Left forelimb (tissue), 1 donor: ENCODE results near the gene PLLP.
A peak's percentile ranks its signal among the peaks of the same experiment; 100 is the strongest.

Experiments used
- DNase-seq: peaks from one replicate; pipeline ENCODE4 v3.0.0-alpha.2; 2018; ENCODE audit warnings: low spot score

PLLP gene

GRCh38 chr16:57256601-57257395 lies 27.7 kb downstream of the PLLP start:
- no peak for DNase-seq

DNA sequence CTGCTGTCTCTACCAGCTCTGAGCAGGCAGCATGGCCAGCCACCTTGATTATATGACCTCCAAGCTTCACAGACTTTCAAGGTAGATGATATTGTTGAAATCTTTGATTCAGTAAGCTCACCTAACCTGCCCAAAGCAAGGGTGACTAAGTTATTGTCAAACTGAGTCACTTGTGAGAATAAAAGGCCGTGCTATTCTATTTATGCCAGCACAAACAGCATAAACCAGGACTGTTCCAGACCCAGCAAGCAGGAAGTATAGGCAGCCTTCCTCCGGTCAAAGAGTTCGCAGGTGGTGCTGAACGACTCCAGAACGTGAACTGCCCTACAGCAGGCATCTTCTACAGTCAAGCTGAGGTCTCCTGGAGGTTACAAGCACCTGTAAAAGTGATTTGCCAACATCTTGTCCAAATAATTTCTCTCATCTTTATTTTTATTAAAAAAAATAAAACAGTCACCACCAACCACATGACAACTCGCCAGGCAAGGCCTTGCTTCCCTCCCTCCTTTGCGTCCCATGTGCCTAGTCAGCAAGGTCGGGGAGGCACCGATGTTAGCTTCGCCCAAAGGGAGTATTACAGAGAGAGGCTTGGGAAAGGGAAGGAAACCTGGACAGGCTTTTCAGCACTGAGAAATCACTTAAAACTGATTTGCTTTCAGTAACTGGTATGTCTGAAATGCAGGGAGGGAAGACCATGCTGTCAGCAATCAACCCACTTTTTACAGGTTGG lies 28.6 kb downstream of the PLLP start:
- DNase-seq = no peak

GRCh38 chr16:57253466-57253865 lies 31.0 kb downstream of the PLLP start:
- DNase-seq = no peak

- no peak for DNase-seq
Measured at GRCh38 chr16:57252148-57252721, 32.2 kb downstream of the PLLP start.

GRCh38 chr16:57251352-57251751 lies 33.1 kb downstream of the PLLP start:
- no peak for DNase-seq

DNA sequence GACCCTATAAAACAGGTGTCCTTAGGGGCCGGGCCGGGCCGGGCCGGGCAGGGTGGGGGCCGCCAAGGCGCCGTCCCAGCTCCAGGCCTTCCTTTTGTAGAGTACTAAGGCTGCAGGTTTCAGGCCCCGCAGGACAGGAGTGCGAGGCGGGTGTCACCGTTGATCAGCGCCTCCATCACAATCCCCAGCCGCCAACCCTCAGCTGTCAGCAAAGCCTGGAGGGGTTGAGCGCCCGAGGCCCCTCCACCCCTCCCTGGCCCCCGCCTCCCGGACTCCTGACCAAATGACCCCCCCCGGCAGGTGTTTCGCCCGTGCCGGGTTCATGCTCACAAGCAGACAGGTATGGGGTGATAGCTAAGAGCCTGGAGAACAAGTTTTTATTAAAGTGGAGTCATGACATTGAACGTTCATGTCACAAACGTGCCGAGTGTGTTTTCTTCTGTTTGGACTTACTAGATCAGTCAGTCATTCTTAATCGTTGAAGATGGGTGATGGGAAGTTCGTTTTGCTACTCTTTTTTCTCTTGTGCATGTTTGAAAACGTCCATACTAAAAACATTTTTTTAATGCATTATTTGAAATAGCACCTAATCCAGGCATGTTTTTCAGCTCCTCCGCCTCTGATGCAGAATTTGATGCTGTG lies 38.9 kb downstream of the PLLP start:
- DNase-seq = no peak

DNA sequence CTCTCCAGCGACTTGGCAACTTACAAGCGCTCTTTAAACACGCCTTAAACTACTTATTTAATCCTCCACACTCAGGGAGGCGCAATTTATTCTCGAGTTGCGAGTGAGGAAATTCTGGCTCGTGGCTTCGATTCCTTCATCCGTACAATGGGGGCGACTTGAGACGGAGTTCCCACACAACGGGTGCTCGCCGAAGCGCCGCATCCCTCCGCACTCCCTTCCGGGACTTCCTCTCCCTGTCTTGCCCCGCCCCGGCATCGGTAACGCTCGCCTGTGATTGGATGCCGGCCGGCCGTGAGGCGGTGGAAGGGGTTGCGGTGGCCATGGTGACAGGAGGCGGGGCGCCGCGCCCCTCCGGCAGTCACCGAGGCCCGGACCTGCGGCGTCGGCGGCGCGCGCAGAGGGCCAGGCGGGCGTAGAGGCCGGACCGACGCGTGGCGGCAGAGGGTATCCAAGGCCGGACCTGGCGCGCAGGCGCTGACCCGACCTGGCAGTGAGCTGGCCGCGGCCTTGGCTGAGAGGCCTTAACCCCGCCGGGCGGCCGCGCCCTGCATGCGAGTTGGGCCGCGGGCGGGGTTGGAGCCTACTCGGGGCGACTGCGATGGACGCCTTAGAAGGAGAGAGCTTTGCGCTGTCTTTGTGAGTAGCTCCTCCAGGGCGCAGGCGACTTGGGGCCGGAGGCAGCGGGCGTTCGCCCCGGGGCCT lies 39.6 kb downstream of the PLLP start, which contains the start of gene ARL2BP:
Gene ARL2BP (plus strand): TSS at position 493 of the 705 bp plus-strand sequence. CDS start 109 bp downstream, at position 602.
- DNase-seq = peak; percentile 98

DNA sequence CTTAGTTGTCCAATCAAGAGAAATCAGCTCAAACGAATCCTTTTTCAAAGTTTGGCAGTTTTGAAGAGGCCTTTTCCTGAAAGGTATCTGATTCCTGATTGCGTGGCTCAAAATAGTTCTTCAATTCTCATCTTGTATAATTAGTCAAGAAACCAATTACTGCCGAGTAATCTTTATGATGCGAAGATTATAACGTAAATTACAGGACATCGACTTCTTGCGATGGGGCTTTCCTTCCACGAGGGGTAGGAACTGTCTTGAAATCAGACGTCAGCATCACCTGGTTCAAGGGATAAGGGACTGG lies 40.1 kb downstream of the PLLP start:
- DNase-seq = no peak

- no peak for DNase-seq
Measured at GRCh38 chr16:57242650-57243049, 41.8 kb downstream of the PLLP start.

DNA sequence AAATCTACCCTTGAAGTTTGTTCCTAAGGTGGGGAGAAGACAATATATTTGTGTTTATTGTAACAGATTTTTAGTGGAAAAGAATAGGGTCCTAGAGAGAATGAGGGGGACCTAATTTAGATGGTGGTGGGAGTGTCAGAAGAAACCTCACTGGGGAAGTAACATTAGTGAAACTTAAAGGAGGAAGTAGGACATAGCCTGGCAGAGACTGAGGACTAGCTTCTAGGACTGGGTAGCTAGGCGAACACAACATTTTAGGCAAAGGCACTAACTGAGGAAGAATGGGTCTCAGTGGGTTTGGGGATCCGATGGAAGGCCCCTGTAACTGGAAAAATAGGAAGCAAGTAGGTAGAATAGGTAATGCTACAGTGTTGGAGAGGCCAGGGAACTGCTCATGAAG lies 43.6 kb downstream of the PLLP start:
- no peak for DNase-seq

GRCh38 chr16:57239107-57239506 lies 45.4 kb downstream of the PLLP start:
- no peak for DNase-seq

DNA sequence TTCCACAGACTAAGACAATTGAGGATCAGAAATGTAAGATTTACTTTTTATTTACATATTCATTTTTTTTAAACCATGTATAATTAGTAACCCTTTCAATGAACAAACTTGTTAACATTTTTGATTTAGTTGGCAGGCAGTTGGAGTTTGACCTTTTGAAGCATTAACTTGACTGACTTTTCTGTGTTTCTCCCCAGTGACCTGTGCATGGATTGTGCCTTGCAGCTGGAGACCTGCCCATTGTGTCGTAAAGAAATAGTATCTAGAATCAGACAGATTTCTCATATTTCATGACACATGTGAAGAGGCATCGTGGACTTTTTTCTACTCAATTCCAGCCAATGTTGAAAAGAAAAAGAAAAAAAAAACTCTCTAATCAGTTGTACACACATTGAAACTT lies 45.8 kb downstream of the PLLP start:
- no peak for DNase-seq

DNA sequence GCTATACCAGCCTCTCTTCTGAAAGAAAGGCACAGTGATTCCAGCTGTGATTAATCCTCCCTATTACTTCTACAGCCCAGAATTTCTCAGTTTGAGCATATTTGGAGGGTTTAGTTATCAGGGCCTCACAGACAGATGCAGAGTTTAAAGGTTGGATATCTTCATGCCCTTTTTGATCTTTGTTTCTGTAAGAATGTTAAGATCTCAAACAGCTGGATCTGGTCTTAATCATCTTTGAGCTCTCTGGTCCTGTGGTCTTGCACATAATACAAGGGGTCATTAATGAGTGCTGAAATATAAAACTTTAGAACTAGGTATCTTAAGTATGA lies 48.5 kb downstream of the PLLP start:
- DNase-seq = no peak

DNA sequence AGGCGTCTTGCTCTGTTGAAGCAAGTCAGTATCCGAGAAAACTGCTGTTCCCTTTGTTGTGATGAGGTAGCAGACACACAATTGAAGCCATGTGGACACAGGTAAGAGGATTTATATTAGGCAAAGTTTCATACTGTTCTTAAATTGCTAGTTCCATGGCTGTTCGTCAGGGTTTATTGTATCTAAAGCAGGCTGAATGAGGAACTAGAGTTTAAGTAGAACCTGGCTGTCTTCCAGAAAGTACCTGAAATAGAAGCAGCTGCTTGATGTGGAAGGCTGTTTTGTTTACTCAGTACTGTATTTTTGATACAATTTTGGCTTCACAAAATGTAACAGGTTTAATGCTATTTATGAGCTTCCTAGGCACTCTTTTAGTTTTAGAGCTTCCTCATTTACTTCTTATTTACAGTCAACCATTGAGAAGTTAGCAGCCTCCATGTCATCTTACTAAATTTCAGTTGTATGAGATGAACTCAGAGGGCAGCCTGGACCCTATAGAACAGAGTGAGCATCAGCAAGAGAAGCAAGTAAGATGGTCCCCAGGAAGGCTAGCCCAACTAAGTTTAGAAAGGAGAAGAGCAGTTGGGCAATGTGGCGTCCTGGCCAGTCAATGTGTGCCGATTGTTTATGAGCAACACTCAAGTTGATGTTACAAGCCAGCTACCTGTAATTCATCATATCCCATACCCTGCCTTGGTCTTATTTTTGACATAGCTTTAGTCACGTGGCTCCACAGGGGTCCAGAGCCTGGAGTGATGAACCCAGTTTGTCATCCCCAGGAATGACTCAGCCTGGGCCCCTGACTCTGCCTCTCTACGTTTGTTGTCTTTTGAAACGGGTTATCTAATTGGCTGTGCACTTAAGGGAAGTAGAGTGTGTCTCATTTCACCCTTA lies 49.1 kb downstream of the PLLP start:
- no peak for DNase-seq

DNA sequence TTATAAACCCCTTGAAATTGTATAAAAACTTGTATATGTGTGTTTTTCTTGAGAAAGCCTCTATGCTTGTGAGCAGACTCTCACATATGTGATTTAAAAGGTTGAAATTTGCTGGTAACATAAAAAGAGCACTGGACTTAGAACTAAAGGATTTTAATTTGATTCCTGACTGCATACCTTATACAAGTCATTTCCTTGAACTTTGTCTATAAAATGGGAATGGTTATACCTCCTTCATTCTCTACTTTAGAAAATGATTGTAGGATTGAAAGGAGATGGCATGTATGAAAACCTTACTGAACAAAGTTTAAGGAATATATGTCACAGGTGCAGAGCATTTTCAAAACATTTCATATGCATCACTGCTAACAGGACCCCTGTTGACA lies 49.8 kb downstream of the PLLP start:
- no peak for DNase-seq

DNA sequence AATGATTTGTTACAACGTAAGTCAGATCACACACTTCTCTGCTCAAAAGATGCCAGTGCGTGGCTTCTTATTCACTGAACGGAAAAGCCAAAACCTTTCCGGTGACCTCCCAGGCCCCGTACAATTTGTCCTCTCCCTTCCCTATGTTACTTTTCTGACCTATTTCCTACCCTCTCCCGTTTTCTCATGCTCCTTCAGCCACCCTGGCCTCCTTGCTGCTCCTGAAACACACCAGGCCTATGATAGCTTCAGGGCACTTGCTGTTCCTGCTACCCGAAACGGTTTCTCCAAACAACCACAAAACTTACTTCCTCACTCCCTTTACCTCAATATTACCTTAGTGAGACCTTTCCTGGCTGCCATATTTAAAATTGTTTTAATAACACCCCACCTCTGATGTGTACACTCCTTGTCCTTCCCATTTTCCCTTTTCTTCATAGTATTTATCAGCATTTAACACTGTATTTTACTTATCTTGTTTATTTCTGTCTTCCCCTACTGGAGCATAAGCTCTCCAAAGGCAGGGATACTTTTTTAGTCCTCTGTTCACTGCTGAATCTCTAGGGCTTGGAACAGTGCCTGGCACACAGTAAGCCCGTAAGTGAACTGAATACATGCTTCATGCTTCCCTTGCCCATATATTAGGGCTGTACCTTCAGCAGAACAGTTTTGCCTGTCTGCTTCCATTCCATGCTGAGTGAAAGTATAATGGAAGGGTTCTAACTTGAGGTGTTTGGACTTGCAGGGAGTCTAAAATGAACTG lies 50.3 kb downstream of the PLLP start:
- no peak for DNase-seq

DNA sequence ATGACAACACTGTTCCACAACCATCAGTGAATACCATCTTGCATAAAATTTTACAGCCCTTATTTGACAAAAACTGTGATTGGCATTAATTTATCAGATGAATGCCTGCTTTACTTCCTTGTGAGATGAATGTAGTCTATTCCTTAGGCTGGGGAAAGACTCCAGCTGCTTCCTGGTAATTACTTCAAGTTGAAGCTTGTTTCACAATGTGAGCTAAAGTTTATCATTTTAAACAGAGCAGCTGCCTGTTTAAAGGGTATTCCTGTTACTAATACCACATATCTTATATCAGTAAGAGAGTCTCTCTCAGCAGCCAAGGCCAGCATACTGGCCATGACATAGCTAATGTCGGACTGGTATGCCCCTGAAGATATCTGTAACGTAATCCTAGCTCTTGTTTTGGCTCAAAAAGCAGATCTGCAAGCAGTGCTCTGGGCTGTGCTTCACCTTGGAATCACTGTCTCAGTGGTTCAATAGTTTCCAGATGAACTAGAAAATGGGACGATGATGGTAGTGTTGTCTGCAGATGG lies 52.6 kb downstream of the PLLP start:
- DNase-seq = no peak

- no peak for DNase-seq
Measured at GRCh38 chr16:57229079-57229478, 55.4 kb downstream of the PLLP start.

DNA sequence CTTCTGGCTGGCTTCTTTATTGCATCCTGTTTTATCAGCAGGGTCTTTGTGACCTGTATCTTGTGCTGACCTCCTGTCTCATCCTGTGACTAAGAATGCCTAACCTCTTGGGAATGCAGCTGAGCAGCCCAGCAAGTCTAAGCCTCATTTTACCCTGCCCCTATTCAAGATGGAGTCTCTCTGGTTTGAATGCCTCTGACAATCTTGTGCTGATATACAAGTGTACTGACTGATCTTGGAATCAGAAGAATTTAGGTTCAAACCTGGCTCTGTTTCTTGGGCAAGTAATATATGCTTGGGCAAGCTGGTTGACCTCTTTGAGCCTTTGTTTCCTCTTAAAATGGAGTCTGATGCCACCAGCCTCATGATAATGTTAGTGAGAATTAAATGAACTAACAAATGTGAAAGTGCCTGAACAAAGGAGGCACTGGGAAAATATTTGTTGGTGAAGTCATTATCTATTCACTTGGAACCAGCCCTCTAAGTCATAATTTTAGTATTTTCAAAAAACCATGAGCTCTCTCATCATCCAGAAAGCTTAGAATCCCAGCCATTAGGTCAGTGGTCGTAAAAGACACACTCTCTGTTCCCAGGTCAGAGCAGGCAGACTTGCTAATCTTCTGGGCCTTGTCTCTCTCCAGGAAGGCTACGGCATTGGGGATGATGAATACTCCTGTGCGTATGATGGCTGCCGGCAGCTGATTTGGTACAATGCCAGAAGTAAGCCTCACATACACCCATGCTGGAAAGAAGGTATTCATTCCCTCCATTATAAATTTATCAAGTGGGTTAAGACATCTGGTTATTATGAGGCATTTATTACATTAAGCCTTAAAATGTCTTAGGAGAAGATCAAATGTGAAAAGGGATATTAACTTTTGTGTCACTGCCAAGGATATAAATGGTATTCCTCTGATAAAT lies 57.5 kb downstream of the PLLP start:
- no peak for DNase-seq
